GM04504 (cell line): ENCODE results near the gene RBFOX2.
"Not testable (repeated sequence)": the region's sequence is repeated elsewhere in the genome, so short reads cannot be mapped to it uniquely, and the experiment has no call there.

Experiments
- DNase-seq: peaks from one replicate; pipeline ENCODE4 v3.0.0-alpha.2; 2012; ENCODE audit warnings: low read depth

The RBFOX2 gene

DNA sequence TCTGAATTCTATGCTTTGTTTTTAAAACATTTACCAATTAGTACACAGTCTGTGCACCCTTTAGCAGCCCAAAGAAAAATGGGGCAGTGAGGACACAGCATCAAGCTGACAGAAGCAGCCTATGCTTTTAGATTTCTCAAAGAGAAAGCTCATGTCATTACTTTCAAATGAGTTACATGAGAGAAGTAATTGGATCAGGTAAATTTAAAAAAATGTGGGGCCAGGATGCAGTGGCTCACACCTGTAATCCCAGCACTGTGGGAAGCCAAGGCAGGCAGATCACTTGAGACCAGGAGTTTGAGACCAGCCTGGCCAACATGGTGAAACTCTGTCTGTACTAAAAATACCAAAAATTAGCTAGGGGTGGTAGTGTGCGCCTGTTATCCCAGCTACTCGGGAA lies 253.3 kb downstream of the RBFOX2 start:
- DNase-seq, result no peak

DNA sequence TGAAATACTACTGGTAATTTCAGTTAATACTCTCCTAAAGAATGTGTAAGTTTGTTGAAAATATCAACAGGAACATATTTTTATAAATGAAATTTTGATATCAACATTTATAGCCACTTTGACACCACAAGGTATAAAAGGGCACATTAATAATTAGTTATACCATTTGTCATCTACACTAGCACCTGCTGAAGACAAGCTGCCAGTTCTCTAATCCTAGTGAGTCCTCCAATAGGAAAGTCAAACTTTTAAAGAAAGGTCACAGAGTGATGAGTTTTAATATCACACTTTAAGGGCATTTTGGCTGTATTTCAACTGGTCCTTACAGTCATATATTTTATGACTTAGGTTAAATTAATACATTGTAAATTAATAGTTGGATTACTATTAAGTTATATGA lies 258.6 kb downstream of the RBFOX2 start:
- no peak for DNase-seq

DNA sequence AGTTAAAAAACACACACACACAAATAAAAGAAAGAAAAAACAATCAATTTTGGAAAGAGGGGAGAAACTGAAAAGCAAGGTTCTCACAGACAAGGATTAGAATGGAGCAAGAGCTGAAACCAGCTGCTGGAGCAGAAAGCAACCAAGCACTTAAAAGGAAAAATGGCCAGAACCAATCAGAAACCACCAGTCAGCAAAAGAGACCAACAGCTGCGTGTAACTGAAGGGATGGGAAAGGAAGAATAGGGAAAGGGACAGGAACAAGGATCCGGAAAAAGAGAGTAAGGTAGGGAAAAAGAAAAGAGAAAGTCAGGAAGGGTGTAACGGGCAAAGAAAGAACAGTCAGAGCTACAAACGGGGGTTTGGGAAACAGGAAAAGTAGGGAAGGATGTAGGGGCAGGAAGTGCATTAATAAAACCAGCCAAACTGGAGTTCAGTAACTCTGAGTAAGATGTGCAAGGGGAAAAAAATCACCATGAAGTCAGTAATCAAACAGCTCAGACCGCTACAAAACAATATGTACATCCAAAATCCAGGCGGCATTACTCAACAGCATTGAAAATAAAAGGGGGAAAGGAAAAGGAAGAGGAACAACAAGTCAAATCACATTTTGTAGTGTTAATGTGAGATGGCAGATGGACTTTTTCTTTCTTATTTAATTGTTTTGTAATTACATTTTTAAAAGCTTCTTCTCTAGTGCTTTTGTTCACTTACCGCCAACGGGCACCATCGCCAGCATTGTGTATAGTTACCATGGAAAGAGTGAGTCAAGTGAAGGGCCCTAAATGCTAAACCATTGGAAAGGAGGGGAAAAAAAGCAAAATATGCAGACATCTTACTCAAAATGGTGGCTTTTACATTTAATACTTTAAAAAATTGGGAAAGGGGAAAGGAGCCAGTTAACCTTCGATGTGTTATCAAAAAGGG lies 261.7 kb downstream of the RBFOX2 start:
- DNase-seq, result no peak

DNA sequence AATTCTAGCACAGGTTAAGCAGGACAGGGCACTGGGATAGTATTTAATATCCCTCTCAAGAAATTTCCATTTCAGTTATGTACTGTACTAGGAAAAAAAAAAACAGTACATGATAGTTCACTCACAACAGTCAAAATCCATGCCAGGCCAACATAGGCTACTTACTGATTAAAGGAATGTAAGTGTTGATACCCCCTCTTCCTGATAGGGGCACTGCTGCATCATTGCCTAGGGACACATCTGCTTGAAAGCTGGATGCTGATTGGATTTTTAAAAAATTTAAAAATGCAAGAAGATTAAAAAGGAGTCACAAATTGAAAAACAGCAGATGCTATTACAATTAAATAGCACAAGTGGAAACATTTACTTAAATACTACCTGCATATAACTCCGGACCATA lies 267.6 kb downstream of the RBFOX2 start:
- no peak for DNase-seq

DNA sequence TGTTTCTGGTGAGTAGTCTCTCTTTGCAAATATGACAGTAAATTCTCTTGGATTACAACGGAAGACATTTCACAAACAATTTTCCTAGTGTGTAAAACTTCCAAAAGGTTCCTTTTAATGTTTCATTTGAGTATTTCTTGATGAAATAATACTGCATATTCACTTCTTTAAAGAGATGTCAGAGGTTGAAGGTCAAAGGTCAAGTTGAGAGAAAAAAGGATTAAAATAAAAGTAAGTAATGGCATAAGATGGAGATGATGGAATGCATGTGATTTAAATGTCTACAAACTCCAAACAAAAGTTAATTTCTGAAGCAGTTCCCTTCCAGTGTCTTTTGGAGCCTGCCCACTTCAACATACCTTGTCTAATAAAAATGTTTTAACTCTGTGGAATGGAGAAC lies 270.2 kb downstream of the RBFOX2 start:
- DNase-seq, result no peak

DNA sequence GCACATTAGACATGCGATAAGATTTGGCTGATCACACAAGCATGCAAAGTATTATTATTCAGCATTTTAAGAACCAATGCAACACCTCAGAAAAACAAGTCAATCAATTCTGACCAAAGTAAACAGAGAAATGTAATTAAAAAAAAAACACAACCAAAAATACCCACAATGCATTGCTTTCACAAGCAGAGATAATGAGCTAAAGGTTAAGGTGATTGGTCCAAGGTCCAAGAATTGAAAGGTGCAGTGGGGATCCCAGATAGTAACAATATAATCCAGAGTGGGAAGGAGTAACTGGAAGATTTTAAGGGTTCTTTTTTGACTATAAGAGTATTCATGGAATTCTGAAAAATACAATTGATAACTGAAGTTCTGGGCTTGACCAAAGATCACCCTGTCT lies 271.9 kb downstream of the RBFOX2 start:
- DNase-seq, result no peak

DNA sequence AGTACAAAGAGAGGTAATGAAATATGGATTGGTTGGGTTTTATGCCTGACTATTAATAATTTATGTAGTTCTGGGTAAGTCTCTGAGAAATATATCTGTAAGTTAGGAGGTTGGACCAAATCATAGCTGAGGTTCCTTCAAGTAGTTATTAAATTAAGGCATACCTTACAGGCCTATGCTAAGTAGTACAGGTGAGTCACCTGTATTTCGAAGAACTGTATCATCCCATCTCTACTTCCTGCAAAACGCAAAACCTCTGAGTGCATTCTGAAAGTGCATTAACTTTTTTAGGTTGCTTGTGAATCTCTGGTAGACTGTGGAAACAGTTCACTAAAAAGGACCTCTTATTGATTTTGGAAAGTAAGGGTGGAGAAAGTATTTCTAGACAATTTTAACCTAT lies 273.9 kb downstream of the RBFOX2 start:
- DNase-seq, result no peak

DNA sequence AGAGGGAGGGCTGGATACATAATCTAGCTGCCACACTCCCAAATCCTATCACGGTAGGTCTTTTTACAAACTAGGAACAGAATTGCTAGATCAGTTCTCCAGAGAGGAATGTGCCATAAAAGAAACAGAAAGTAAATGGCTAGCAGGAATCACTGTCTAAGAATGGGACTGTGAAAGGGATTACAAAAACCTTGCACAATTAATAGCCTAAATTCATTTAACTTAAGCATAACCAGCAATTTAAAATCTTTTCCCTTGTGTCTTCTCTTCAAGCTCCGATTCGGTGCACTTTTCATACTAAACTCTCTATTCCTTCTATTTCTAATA lies 275.8 kb downstream of the RBFOX2 start:
- no peak for DNase-seq

DNA sequence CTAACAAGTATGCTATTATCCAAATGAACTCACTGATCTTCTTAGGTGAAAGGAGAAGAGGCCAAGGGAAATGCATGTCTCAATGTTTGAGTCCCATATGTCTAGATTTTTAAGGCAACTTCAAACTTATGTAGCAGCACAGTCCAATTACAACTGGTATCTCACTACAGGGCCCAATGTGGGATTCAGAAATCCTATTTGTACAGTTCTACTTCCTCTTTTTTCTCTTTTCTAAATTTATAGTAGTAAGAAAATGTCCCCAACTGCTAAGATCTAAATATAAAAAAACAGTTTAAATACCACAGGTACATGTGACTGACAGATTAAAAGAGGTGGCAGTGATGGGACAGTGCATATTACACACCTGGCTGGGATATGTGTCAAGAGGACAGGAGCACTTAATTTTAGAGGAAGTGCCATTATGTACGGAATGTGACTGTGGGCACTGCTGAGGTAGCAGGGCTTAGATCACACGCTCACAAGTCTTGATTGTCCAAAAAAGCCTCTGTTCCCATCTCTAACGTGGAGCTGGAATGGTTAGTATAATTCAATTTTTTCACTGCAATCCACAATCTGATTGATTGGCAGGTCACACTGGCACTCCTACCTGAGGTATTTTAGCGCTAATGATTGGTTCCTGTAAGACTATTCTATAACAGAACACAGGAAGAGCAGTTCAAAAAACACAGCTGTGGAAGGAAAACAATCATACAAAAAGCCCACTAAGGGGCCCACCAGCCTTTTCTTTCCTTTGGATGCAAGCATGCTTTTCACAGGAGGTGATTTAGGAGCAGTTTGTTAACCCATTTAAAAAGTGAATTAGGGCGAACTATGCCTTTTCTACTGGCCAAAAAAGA lies 276.4 kb downstream of the RBFOX2 start:
- DNase-seq, result no peak

DNA sequence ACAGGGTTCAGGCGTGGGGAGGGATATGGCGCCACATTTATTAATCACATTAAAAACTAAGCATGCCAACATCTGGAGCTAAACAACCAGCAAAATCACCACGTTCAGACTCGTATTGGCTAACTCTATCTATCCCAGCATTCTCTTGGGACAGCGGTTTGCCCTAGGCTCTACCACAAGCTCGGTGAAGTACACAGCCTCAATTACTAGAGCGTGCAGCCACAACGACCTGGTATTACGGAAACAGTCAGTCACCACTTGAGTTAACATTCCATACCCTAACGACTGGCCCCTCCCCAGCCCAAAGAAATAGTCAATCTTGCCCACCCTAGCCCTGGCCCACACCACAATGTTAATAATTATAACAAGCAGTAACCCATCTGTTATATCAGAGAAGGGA lies 278.8 kb downstream of the RBFOX2 start:
- no peak for DNase-seq

DNA sequence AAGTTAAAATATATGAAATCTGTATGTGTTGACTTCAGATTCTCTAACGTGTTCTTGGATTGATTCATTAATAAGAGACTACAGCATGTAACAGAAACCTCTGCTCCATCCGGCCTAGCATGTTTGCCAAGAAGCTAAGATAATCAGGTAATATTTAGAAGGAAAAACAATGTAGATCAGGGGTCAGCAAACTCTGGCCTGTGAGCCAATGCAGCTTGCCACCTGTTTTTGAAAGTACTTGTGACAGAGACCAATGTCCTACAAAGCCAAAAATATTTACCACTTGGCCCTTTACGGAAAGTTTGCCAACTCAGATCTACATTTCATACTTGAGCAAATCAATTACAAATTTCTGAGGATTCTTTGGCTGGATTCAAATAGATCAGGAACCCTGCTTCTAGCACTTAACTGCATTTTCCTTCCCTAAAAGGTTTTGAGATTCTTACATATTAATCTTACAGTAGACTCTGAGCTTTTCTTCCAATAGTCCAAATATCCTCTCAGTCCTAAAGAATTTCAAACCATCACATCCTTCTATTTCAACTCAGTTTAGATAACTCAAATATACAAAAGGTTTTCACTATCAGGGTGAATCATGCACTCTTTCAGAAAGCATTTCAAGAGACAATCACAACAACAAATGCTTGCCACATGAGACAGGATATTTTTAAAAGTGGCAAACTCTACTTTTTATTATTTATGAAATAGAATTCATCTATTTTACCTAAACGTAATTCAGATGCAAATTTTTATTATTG lies 281.5 kb downstream of the RBFOX2 start:
- DNase-seq, result no peak

DNA sequence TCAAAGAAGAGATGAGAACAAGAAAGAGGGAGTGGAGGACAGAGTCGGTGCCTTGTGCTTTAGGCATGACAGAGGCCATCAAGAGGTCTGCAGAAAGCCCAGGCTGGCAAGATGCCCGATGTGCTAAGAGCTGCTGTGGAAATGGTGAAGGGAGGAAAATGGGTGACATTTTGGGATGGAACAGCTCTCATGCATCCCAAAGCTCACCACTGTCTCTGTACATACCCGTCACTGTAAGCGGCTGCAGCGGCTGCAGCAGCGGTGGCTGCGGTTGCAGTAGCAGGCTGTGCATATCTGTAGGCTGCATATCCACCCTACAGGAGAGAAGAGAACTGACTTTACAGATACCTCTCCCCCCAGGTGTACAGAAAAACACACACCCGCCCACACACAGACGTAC lies 282.4 kb downstream of the RBFOX2 start:
- DNase-seq, result no peak

DNA sequence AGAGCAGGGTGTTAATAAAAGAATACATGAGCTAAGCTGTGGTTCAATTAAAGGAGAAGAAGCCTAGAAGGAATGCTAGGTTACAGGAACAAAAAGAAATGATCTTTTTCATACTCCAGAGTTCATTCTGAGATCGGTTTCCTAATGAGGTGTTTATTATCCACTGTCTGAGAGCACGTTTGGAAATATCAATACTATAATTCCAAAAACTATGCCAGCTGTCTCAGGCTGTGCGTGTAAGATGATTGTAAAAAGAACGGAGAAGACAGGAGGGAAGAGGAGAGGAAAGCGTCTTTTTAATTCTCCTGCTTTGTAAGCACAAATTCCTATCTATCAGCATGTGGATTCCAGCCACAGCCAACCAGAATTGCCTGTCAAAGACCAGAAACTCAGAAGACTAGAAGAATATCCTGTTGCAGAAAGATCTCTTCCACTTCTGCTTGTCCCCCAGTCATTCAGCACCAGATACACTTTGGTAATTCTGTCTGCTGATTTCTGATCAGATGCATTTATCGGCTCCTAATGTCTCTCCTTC lies 285.2 kb downstream of the RBFOX2 start:
- no peak for DNase-seq

DNA sequence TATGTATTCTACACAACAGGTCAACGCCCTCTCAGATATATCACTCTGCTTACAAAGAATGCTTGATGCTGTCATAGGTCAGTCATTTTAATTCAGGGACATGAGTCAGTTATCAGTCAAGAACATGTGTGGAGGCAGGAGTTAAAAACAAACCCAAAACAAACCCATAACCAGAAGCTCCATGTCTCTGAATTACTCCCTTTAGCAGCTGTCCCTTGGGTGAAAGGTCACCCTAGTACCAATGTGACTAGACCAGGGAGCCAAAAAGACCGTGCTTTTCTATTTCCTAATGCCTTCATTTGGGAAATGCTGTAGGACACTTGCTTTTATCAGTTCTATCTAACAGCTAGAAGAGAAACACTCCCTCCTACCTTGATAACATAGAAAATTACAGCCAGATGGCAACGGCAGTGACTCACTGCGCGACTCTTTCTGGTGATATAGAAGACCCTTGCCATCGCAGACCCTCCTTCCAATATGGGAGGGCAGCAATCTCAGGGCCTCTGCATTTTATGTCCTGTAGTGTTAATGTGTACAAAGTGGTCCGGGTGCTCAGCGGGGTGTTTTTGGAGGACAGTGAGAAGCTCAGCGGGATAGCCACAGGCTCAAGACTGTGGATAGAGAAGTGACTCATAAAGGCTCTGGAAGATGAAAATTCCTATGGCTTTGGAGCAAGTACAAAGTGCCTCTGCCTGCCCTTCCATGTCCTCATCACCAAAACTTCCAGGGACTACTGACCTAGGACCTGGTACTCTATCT lies 286.1 kb downstream of the RBFOX2 start:
- peak; percentile 65 for DNase-seq

DNA sequence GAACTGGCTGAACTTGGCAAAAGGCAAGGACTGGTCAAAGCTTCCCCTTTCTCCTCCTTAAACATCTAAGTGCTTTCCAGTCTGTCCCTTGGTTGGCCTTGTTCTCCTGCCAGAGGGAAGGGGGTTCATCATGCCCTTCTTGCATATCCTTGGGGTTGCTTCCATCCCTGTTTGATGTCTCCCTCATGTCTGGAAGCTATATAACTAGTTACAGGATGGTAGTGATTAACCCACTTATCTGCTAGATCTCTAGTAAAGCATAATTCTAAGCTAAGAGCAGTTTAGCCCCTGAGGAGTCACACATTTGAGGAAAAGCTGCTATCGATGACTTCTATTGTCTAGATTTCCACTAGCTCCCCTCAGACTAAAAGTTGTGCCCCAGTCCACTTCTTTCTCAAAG lies 288.0 kb downstream of the RBFOX2 start:
- no peak for DNase-seq

DNA sequence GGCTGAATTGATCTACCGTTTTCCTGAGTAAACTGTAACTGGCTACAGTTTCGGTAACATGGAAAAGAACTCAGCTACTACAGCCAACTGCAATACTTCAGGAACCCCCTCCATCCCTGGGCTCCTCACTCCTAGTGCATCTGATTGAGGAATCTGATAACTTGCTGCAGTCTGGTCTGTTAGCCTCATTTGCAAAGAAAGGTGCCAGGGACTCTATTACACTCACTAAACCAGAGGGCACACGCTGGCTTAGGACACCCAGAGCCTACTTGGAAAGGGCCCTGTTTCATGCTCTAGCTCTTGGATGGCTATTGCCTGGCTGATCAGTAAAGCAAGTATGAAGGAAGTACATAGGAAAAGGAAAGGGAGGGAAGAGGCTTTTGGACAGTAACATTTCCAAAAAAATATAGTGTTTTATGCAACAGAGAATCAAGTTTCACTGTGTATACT lies 288.7 kb downstream of the RBFOX2 start:
- DNase-seq, result no peak

DNA sequence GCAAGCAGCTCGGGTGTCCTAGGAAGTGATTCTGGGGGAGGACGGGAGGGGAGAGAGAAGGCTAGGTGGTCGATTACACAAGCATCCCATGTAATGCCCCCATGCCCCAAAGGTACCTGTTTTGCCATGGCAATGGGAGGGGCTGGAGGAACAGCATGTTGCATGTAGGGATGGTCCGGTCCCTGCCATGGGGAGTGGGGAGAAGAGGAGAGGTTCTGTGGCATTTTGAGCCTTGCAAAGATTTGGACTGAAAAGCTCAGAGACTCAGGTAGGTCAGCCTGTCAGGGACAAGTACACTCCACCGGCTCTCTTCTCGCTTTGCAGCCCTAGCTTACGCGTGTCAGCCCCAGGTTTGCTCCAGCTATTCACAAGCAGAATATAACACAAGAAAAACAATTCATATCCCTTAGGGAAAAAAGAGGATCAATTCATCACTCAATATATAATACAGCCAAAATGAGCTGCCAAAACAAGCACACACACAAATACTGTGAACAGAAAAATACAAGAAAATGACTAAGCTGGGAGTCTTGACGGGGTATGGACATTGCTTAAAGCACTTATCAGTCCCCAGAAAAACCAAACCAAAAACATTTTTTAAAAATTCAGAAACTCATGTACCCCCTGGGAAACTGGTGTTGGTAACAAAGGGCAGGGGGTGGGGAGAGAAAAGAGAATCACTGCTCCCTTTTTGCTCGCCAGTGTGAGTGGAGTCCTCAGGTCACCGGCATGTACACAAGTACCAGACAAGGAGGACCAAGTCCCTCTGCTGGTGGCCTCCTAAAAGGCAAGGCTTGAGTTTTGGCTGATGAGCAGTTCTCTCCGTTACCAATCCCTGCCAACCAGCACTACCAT lies 289.3 kb downstream of the RBFOX2 start:
- DNase-seq, result no peak

DNA sequence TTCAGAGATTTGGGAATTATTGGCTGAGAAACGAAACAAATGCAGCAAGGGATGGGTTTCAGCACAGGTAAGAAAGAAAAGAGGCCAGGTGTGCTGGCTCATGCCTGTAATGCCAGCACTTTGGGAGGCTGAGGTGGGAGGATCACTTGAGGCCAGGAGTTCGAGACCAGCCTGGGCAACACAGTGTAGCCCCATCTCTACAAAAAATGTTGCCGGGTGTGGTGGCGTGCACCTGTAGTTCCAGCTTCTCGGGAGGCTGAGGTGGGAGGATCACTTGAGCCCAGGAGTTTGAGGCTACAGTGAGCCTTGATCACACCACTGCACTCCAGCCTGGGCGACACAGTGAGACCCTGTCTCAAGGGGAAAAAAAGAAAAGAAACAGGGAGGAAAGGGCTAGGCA lies 290.7 kb downstream of the RBFOX2 start:
- not testable (repeated sequence) for DNase-seq

DNA sequence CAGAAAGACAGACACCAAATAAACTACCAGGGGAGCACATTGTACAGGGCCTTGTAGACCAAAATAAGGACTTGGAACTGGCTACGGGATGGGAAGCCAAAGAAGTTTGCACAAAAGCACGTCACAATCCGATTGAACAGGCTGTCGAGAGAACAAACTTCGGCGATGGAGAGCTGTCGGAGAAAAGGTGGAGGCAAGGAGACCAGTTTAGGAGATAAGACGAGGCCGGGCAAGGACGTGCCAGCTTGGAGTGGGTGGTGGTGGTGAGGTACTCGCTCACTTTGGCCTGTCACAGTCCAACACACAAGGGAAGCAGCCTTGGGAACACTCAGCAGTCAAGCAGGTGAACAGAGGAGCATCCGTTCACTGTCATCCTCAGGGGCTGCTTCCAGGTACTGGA lies 291.9 kb downstream of the RBFOX2 start:
- DNase-seq, result no peak

DNA sequence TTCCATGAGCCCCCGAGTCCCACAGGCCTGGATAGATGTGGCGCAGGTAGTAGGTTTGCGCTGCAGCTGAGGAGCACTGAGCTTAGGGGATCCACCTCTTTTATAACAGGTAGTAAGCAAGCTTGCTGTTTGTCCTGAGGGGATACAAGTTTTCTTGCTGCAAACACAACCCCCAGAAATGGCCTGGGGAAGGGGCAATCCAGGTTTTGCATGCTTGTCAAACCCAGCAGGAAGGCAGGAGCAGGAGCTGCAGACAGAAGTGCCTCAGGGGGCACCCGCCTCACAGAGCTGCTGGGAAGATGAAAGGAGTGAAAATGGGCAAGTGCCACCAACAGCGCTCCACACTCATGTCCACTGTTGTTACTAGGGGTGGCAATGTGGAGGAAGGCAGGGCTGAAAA lies 292.5 kb downstream of the RBFOX2 start:
- no peak for DNase-seq

DNA sequence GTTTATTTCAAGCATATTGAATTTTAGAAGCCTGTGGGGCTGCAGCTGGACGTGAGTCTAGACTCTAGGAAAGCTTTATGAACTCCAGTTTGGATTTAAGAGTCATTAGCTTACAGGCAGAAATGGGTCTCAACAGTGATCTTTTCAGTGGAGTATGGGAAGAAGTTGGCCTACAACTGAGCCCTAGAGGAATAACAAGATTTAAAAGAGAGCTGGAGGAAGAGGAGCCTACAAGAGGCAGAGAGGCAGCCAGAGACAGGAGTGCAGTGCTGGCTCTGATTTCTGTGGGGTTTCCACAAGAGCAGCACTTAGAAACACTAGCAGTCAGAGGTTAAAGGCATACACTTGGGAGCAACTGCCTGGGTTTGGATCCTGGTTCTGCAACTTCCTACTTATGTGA lies 293.1 kb downstream of the RBFOX2 start:
- no peak for DNase-seq
